Chondrocyte (in vitro differentiated cells): ENCODE results near the gene KRT84. TPM values are rescaled to one million over a fixed set of nuclear protein-coding genes. Genes with fewer than 3 reads are reported as not detected.

ENCODE experiments used
- DNase-seq: peaks from one replicate; pipeline ENCODE4 v3.0.0; 2021; ENCODE audit warnings: mixed read lengths, low spot score
- H3K27ac Mint-ChIP-seq: one replicate; pipeline ENCODE4 v1.8.0; 2021; ENCODE audit warnings: mild to moderate bottlenecking, moderate library complexity, mixed read lengths; ENCODE audit not compliant: unreplicated experiment
- H3K27me3 Mint-ChIP-seq: 2 replicates; pipeline ENCODE4 v1.8.0; 2021; ENCODE audit warnings: low read depth, mixed read lengths
- H3K36me3 Mint-ChIP-seq: 2 replicates; pipeline ENCODE4 v1.8.0; 2021; ENCODE audit warnings: low read depth, mixed read lengths
- H3K4me1 Mint-ChIP-seq: 2 replicates; pipeline ENCODE4 v1.8.0; 2021; ENCODE audit warnings: low read depth, mild to moderate bottlenecking, mixed read lengths
- H3K4me3 Mint-ChIP-seq: one replicate; pipeline ENCODE4 v1.8.0; 2021; ENCODE audit warnings: mild to moderate bottlenecking, moderate library complexity, mixed read lengths; ENCODE audit not compliant: unreplicated experiment
- H3K9me3 Mint-ChIP-seq: 2 replicates; pipeline ENCODE4 v1.8.0; 2021; ENCODE audit warnings: low read depth, mixed read lengths
- CTCF ChIP-seq: fragments of 200-600 bp; sonication (generic); IDR thresholded peaks from 2 replicates; pipeline ENCODE4 v1.5.0; 2021; ENCODE audit warnings: antibody characterized with exemption, mild to moderate bottlenecking, moderate library complexity
- total RNA-seq: library from RNA; stranded (reverse); gene quantifications from 3 replicates; pipeline ENCODE4 v1.2.1, GENCODE V29; 2021

KRT84 gene
- total RNA-seq, 1 donor from 2014 or later: not detected

GRCh38 chr12:52356031-52356761 lies 29.3 kb downstream of the KRT84 start:
- Mint-ChIP-seq H3K4me1 (peaks cover 4% of the 10 kb centered on the region), H3K27me3 (peaks cover 33% of the 10 kb centered on the region), H3K27ac (no peak overlapping the region), H3K9me3 (no peaks in the 10 kb centered on the region), H3K4me3 (no peak overlapping the region), H3K36me3 (no peaks in the 10 kb centered on the region)
- DNase-seq: no peak
- TF ChIP-seq CTCF: no peak

- H3K27ac Mint-ChIP-seq: no peak overlapping the region
- peaks cover 4% of the 10 kb centered on the region for H3K4me1 Mint-ChIP-seq
- no peaks in the 10 kb centered on the region for H3K9me3 Mint-ChIP-seq
- TF ChIP-seq CTCF: no peak
- no peak for DNase-seq
- no peaks in the 10 kb centered on the region for H3K36me3 Mint-ChIP-seq
- H3K27me3 Mint-ChIP-seq: peaks cover 34% of the 10 kb centered on the region
- no peak overlapping the region for H3K4me3 Mint-ChIP-seq
Observed at GRCh38 chr12:52355176-52355575, 30.3 kb downstream of the KRT84 start.

DNA sequence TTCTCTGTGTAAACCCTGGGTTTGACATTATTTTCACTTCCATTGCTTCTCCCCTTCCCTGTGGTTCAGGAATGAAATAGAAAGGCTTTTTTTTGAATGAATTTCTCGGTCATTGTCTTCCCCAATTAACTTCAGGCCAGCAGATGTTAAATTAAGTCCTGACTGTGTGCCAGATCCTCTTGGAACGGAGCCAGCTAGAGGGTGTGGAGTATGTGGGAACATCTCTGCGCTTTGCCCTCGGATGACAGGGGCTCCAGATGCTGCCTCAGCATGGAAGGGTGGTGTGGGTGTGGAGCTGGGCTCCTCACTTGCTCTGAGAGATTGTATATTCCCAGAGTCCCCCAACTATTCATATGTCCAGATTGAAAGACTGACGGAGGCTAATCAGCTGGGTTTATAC lies 31.3 kb downstream of the KRT84 start:
- no peak overlapping the region for H3K27ac Mint-ChIP-seq
- H3K9me3 Mint-ChIP-seq: no peaks in the 10 kb centered on the region
- H3K27me3 Mint-ChIP-seq: peaks cover 35% of the 10 kb centered on the region
- no peak overlapping the region for H3K4me3 Mint-ChIP-seq
- H3K4me1 Mint-ChIP-seq: peaks cover 4% of the 10 kb centered on the region
- no peak for DNase-seq
- no peaks in the 10 kb centered on the region for H3K36me3 Mint-ChIP-seq
- TF ChIP-seq CTCF: no peak

DNA sequence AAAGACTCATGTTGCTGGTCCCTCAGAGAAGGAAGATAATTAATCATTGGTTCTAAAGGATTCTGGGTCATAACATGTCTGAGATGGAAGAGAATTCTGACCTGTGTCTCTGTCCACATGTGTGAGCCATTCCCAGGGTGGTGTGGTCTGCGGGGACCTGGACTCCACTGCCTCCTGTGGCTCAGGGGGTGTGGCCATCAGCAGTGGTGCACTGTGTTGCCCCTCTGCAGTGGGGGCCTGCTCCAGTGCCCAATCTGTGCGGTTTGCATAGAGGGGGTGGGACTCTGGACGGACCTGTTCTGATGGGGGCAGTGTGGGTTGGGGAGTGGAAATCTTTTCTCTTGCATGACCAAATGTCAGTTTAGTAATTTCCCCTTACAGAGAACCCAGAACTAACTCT lies 31.7 kb downstream of the KRT84 start:
- TF ChIP-seq CTCF: no peak
- Mint-ChIP-seq H3K27ac (no peak overlapping the region), H3K4me1 (peaks cover 4% of the 10 kb centered on the region), H3K27me3 (peaks cover 39% of the 10 kb centered on the region), H3K36me3 (no peaks in the 10 kb centered on the region), H3K9me3 (no peaks in the 10 kb centered on the region), H3K4me3 (no peak overlapping the region)
- no peak for DNase-seq

GRCh38 chr12:52352951-52353350 lies 32.5 kb downstream of the KRT84 start:
- no peaks in the 10 kb centered on the region for H3K36me3 Mint-ChIP-seq
- H3K9me3 Mint-ChIP-seq: no peaks in the 10 kb centered on the region
- no peak overlapping the region for H3K27ac Mint-ChIP-seq
- no peak for TF ChIP-seq CTCF
- peaks cover 4% of the 10 kb centered on the region for H3K4me1 Mint-ChIP-seq
- H3K27me3 Mint-ChIP-seq: peaks cover 43% of the 10 kb centered on the region
- DNase-seq: no peak
- H3K4me3 Mint-ChIP-seq: no peak overlapping the region
